NCI-H345 (cell line): Measurements from ENCODE around the gene AIG1.
A peak's percentile ranks its signal among the peaks of the same experiment; 100 is the strongest.
"Not testable (repeated sequence)": the region's sequence is repeated elsewhere in the genome, so short reads cannot be mapped to it uniquely, and the experiment has no call there.

Experiments
- DNase-seq: peaks from one replicate; lab custom pipeline; 2025; lab: John Stamatoyannopoulos, UW

Gene AIG1

DNA sequence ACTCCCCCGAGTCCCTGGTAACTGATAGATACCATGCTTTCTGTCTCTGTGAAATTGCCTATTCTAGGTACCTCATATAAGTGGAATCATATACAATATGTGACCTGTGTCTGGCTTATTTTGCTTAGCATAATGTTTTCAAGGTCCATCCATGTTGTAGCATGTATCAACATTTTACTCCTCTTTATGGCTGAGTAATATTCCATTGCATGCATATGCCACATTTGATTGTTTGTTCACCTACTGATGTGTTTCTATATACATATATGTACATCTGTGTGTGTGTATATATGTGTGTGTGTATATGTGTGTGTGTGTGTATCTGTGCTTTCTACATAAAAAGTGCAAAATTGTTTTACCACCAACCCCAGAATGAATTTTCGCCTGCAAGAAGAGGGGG, 270.7 kb downstream of the AIG1 start:
- no peak for DNase-seq

DNA sequence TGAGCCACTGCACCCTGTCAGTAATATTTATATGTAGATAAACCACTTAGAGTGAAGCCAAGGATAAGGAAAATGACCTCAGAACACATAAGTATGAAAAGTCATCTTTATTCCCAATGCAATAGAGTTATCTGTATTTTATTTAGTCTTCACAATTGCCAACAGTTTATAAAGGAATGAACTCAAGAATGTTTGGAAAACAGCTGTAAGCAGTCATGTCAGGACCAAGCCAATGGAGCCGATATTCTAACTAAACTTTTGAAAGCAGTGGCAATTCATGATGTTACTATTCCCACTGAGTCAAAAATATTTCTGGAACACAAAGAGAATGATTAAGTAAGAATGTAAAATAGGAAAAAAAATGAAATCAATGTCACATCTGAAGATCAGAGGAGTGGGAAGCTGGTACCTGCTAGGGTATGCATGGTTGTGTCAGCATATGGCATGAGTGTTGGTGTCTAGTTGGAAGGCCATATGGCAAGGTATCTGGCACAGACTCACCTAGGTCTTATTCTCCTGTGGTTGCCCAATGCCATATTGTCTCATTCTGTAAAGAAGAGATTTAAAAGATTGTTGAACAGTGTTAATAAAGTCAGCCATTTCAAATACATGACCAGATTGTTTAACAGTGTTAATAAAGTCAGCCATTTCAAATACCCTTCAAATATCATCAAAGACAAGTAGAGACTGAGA, 271.6 kb downstream of the AIG1 start:
- no peak for DNase-seq

DNA sequence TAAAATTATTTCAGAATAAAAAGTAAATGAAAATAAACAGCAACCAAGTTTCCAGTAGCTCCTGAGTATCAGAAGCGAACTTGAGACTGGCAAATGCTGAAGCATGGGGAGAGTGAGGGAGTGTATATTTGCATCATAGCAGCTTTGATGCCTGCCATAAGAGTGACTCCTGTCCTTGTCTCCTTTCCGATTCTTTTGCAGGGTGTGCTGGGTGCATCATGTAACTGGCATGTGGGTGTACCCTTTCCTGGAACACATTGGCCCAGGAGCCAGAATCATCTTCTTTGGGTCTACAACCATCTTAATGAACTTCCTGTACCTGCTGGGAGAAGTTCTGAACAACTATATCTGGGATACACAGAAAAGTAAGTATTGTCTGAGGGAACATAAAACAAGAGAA, 272.4 kb downstream of the AIG1 start:
- DNase-seq: no peak

DNA sequence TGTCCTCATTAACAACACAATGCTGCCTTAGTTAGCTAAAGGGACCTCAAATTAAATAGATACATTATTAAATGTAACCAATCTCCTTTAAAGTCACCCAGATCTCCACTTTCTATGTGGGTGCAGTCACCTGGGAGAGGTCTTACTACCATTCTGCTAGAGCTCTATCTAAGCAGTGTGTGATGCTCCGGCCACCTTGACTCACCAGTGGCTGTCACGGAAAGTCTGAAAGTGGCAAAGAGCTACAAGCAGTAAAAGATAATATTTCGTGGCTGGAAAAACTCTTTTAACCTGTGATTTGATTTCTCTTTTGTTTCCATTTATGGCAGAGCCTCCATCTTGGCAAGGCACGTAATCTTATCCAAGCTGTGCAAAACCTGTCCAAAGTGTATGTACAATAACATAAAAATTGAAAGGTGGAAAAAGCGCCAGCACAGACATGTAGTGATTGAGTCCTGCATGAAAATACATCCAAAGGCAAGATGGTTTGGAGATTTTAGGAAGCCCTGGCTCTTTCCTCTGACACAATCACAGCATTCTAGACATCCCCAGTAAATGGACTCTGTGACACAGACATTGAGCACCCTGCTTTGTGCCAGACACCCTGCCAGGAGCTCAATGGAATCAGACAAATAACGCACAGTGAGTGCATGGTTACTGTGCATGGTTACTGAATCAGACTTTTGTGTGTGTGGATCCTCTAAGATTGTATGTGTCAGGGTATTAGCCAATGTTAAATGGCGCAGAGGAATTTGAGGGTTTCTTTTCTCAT, 273.2 kb downstream of the AIG1 start:
- no peak for DNase-seq

DNA sequence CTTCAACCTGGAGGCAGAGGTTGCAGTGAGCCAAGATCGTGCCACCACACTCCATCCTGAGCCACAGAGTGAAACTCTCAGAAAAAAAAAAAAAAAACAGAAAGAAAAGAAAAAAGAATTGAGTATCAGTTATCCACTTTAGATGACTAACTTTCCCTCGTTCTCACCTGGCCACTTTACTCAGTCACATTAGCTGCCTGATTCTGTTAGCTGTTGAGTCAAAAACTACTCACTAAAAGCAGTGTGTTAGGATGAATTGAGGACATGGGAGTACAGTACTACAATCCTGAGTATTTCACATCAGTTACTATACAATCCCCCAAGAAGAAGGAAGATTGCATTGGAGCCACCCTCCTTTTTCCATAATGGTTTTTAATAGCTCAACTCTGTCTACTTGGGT, 275.2 kb downstream of the AIG1 start:
- DNase-seq: no peak

DNA sequence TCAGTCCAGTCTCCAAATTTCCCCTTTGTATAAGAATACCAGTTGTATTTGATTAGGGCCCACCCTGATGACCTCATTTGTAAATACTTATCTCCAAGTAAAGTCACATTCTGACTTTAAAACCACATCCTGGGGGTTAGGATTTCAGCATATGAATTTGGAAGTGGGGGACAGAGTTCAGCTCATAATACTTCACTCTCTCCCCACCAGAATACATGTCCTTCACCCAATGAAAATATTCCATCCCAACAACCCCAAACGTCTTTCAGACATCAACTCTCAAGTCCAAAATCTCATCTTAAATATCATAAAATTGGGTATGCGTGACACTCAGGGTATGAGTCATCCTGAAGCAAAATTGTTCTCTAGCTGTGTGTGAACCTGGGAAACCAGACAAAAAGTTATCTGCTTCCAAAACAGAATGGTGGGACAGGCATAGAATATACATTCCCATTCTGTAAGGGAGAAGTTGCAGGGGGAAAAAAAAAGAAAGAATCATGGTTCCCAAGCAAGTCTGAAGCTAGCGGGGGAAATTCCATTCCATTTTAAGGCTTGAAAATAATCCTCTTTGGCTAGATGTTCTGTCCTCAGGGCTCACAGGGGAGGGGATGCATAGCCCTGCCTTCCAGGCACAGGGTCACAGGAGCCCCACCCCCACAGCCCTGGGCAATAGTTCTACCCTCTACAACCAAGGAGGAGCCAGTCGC, 275.9 kb downstream of the AIG1 start:
- DNase-seq: no peak

DNA sequence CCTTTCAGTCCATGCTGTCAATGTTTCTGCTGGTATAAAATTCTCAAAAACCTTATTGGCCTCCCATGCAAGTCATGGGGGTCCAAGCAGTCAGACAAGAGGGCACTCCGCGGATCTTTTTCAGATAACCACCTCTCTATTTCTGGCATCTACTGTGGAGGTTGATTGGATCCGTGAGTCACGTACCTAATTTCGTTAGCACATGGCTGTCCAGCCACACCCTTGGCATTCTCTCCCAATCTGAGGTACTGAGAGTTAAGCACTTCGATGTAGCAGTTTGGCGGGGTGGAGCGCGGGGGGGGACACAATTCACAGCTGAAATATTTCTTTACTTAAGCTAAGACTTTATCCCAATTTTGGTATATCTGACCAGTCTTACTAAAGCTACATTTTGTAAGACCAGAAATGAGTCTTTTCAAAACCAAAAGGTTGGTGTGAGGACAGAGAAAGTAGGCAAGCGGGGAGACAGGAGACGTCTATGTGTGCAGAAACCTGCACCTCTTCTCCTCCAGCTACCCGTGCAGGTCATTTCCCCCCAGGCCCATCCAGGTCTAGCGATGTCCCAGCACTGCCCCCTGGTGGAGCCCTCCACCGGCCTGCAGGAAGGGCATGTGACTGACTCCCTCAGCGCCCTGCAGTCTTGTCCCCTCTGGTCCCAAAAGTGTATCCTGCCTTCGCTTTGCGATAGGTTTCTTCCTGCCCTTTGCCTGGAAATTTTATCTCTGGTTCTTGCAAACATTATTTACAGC, 276.7 kb downstream of the AIG1 start:
- DNase-seq: peak; percentile 14

DNA sequence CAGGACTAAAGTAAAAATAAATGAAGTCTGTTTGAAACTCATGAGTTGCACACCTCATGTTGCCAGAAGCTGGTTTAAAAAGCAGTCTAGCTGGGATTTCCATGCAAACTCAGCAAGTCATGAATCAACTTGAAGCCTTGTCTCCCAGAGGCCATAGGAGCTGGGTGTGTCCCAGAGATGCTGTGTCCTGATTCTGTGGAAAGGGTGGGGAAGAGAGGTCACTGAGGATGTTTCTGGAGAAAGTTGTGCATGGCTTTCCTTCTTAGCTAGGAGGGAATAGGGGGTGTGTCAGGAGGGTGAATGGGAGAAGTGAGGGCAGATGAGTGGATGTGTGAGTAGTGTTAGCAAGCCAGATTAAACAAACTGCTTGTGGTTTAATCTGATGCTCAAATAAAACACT, 278.5 kb downstream of the AIG1 start:
- DNase-seq: no peak

DNA sequence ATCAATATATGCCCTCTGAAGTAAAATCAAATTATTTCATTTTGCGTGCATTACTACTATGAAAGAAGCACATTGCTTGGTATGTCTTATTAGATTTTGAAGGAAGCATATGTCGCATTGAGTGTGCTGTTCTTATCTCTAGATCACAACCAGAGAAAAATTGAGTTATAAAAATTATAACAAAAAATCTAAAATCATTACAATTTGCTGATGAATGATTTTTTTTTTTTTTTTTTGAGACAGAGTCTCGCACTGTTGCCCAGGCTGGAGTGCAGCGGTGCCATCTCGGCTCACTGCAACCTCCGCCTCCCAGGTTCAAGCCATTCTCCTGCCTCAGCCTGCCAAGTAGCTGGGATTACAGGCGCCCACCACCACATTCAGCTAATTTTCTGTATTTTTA, 284.8 kb downstream of the AIG1 start:
- not testable (repeated sequence) for DNase-seq

DNA sequence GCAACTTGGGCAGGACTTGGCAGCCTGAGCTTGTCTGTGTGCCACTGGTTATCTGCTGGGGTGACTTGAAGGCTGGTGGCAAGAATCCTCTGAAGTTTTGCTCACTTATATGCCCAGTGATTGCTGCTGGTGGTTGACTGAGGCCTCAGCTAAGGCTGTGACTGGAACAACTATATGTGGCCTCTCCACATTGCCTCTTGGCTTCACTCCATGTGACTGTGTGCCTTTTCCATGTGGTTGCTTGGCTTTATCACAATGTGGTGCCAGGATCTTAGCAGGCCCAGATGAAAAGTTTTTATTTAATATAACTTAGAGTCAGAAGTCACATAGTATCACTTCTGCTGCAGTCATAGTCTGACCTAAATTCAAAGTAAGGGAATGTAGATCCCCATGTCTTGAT, 285.3 kb downstream of the AIG1 start:
- no peak for DNase-seq

DNA sequence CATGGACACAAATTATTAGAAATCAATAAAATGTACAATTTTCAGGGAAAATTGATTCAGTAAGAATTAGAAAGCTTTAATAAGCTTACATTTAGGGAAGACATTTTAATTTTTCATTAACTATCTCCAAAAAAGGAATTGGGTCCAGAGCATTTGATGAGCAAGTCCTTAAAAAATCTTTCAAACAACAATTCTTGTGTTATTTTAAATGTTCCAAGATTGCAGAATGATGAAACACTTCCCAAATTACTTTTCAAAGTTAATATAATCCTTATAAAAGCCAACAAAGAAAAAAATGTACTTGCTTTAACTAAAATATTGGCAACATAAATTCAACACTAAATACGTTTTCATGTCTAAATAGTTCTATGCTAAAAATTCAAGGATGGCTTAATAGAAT, 287.8 kb downstream of the AIG1 start:
- DNase-seq: no peak

DNA sequence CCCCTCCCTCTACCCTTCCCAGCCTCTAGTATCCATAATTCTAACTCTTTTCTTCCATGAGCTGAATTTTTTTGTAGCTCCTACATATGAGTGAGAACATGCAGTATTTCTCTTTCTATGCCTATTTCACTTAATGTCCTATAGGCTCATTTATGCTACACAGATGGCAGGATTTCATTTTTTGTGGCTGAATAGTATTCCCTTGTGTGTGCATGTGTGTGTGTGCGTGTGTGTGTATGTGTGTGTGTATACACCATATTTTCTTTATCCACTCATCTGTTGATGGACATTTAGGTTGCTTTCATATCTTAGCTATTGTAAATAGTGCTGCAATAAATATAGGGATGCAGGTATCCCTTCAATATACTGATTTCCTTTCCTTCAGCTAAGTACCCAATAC, 288.8 kb downstream of the AIG1 start:
- no peak for DNase-seq

DNA sequence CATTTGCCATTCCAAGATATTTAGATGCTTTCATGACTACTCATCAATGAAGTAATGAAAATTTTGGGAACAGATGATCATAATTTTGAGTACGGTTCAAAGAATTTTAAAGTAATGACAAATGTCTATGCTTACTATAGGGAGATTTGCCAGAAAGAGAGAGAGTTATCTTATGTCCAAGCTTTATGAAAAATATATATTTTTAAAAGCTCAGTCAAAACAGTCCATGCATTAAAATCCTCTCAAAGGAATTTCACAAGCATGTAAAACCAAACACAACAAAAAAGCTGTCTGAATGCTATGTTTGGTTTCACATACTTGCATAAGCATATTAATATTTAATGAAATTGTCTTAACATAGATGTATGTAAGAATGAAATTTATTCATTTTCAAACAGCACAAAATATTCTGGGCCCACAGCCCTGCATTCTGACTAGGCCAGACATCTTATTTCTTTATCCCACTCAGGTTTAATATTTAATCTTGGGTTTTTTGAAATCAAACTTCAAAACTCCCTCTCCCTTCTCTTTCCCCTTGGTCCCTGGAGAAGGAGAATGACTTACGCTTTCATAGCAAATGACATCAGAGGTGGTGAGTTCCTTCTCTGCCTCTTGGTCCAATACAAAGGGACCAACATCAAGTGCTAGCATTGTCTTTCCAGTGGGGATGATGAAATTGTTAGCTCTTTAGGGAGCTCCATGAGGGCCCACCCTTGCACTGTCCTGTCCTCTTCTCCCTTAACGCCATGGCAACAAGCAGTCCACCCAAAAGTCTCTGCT, 295.6 kb downstream of the AIG1 start:
- no peak for DNase-seq

DNA sequence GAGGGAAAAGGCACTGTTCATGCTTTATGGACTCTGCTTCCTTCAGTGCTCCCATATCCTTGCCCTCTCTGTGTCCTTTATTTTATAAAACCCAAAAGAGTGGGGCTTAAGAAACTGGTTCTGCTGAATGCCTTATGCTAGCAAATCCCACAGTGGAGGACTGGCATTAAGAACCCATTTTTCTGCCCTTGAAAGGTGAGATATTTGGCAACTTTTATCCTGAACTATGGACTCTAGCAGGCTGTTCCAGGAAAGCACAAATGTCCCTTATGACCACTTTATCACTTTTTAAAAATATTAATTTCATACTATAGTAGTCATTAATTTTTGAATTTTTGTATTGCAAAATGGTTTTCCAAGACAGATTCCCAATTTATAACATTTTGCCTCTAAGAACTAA, 296.5 kb downstream of the AIG1 start:
- DNase-seq: no peak

DNA sequence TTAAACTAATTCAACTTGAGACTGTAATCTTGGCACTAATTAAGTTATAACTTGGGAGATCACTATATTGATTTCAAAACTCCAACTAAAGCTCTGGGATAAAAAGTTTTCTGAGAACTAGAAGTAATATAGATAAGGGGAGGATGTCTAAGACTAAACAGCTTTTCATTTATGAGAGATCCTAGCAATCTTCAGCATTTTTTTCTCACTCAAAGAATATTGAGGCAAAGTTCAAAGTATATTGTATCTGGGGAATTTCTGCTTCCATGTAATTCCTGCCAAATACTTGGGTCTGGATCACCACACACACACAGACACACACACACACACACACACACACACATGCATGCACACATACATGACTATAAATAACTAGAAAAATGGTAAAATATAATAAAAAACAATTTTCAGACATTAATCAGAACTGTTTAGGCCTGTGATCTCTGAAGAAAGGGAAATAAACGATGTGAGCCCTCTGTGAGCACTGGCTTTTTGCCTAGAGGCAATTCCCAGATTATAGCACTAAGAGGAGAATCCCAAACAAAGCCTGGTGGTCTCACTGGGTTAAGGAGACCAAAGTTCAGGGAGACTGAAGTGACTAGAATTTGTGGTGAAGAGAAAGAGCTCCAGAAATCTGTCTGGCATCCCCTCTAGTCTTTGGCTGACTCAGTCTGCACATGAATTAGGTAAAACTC, 297.0 kb downstream of the AIG1 start:
- no peak for DNase-seq

DNA sequence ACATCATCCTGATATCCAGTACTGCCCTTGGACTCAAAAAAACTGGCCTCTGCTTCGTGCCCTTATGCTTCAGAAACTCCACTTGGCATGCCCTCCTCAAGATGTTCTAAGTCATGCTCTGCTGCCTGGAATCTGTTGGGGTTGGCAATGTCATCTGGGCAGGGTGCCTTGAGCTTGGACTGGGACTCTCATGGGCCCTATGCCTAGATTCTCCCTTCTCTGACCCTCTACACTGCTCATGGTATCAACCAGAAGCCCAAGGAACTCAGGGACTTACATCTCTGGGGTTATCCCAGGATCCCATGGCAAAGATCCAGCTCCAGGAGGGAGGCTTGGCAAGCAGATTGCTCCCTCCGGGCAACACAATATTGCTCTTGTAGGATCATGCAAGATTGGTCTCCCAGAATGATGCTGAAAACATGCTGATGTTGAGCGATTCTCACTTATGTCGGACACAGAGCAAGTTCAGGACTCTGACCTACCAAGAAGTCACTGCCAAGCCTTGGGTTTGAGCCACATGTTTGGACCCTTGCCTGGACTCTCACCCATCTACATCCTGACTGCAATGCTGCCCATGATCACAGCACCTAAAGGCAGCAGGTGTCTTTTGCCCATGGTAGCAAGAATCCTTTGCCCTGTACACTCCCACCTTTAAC, 301.0 kb downstream of the AIG1 start:
- no peak for DNase-seq

DNA sequence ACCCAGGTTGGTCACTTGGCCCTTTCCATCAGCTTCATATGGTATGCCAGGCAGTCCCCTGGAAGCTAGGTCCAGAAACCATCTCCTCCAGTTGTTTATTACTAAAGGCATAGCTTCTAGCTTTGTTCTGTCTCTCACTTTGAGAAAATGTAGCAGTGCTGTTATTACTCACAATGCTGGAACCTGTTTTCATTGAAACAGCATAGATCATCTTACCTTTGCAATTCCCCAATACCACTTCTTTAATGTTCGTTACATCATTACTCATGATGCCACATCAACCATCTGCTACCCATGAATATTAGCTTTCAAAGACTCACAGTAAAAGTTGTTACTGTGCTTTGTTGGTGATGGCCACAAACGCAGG, 301.5 kb downstream of the AIG1 start:
- no peak for DNase-seq

DNA sequence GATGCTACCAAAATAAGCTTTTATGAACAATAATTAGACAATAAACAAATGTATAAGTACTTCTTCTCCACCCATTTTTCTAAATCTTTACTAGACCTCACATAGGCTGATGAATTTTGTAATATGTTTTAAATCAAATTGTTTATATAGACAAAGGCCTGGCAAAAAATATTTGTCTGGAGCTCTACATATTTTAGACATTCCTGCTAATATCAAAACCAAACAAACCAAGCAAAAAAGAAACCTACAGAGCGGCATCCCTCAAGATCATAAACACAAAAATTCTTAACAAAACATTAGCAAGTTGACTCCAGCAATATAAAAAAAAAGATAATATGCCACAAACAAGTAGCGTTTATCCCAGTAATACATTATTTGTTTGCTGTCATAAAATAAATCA, 302.6 kb downstream of the AIG1 start:
- DNase-seq: no peak

DNA sequence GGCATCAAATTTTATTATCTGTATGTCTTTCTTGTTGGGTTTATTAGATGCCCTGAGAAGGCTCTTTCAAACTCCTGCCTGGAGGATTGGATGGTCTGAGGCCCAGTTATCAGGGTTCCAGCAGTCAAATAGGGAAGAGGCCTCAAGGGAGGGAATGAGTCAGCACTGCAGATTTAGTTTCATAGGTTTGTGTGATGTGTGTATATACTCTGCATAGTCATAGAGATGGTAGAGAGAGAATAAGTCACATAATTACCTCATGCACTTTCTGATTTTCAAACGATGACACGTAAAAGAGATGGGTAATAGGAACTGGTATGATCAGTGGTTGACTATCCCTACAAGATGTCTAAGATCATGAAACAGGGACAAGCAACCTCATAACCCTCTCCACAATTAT, 307.7 kb downstream of the AIG1 start:
- DNase-seq: no peak

DNA sequence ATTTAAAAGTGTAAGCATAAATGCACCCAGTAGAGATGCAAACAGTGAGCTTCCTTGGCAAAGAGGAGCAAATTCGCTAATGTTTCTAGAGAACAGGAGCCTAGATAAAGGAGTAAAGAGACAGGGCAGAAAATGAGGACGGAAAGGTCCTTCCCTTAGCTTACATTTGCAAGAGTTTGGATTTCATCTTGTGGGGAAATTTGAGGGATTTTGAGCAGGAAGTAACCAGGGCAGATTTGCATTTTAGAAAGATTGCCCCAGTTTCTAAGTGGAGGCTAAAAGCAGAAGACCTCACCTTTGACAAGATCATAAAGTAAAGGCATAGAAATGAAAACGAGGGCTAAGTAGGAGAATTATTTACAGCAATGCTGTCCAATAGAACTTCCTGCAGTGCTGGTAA, 309.3 kb downstream of the AIG1 start:
- DNase-seq: no peak
